DOHH2 (cell line): ENCODE results near the gene REG3A.

ENCODE experiments used
- EZH2phosphoT487 ChIP-seq: fragments of 200-600 bp; sonication (generic); IDR thresholded peaks from 2 replicates; pipeline ENCODE4 v1.6.1; 2017; ENCODE audit warnings: borderline replicate concordance, mild to moderate bottlenecking, antibody characterized with exemption, low read length, moderate library complexity, mixed read lengths
- TF ChIP-seq, protein P1 (sequence below): fragments of 200-600 bp; sonication (generic); IDR thresholded peaks from one replicate; pipeline ENCODE4 v1.5.1; 2014; ENCODE audit warnings: antibody characterized with exemption, mild to moderate bottlenecking, low read depth, low read length; ENCODE audit not compliant: poor library complexity, severe bottlenecking

DNA sequence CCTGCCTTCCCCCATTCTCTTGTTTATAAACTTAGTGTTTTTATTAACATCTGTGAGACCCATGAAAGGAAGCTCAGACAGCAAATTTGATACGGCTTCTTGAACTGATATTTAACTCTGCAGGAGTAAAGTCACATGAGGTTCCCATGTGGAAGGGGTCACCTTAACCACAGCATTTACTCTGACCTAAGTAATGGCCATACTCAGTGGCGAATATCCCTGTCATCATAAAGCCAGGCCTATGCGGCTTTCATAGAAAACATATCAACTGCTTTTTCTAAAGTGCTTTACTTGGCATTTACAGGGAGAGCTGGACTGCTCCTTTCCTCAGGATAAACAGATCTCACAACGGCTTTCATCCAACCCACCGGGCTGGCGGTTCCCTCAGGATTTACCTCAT lies 30.3 kb downstream of the REG3A start:
- TF ChIP-seq, protein P1, sequence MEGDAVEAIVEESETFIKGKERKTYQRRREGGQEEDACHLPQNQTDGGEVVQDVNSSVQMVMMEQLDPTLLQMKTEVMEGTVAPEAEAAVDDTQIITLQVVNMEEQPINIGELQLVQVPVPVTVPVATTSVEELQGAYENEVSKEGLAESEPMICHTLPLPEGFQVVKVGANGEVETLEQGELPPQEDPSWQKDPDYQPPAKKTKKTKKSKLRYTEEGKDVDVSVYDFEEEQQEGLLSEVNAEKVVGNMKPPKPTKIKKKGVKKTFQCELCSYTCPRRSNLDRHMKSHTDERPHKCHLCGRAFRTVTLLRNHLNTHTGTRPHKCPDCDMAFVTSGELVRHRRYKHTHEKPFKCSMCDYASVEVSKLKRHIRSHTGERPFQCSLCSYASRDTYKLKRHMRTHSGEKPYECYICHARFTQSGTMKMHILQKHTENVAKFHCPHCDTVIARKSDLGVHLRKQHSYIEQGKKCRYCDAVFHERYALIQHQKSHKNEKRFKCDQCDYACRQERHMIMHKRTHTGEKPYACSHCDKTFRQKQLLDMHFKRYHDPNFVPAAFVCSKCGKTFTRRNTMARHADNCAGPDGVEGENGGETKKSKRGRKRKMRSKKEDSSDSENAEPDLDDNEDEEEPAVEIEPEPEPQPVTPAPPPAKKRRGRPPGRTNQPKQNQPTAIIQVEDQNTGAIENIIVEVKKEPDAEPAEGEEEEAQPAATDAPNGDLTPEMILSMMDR, result no peak
- no peak for TF ChIP-seq EZH2phosphoT487
